Embryonic facial prominence (tissue), 1 donor: ENCODE measurements around the gene KCNJ10.

Experiments used
- DNase-seq: peaks from one replicate; pipeline ENCODE4 v3.0.0-alpha.2; 2016; ENCODE audit errors: extremely low spot score

KCNJ10 gene

GRCh38 chr1:159991513-159991912 lies 78.4 kb downstream of the KCNJ10 start:
- DNase-seq, result no peak

DNA sequence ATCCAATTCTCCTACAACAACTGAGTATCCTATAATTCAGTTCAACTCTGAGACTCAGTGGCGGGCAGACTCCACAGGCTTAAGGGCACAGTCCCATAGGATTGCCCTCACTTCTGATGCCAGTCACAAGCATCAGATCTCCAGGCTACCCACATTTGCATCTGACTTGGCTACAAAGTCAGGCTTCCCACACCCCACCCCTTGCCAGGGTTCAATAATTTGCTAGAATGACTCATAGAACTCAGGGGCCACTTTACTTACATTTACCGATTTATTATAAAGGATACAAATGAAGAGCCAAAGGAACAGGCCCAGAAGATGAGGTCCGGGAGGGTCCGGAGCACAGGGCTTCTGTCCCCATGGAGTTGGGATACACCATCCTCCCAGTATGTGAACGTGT lies 80.0 kb downstream of the KCNJ10 start:
- no peak for DNase-seq

- DNase-seq, result no peak
Observed at GRCh38 chr1:159989581-159989980, 80.4 kb downstream of the KCNJ10 start.

DNA sequence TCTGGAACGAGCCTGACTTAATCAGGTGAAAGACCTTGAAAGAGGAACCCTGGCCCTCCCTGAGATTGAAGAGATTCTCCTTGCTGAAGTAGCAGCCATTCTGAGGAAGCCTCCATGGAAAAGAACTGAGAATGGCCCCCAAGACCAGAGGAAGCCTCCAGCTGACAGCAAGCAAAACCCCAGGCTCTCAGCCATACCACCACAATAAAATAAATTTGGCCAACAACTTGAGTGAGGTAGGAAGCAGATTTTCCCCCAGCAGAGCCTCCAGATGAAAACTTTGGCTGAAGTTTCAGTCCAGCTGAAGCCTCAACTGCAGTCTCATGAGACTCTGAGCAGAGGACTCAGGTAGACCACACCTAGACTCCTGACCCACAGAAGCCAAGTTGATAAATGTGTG lies 82.0 kb downstream of the KCNJ10 start:
- DNase-seq, result no peak

DNA sequence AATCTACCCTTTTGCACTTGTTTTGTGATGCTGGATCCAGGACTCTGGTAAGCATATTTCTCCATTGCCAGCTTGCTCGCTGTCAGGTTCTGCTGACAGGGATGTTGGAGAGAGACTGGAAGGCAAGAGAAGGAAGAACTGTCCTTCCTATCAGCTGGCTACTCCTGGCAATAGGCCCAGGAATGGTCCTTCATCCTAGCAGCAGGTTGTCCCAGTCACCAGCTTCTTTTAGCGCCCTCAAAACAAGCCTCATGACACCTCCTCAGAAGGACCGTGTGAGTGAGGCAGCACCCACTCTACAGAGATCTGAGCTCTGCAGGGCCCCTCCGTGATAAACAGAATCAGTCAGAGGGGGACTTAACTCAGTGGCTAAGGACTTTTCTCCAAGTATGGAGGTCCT lies 82.8 kb downstream of the KCNJ10 start:
- DNase-seq, result no peak

GRCh38 chr1:159986531-159986930 lies 83.4 kb downstream of the KCNJ10 start:
- no peak for DNase-seq

DNA sequence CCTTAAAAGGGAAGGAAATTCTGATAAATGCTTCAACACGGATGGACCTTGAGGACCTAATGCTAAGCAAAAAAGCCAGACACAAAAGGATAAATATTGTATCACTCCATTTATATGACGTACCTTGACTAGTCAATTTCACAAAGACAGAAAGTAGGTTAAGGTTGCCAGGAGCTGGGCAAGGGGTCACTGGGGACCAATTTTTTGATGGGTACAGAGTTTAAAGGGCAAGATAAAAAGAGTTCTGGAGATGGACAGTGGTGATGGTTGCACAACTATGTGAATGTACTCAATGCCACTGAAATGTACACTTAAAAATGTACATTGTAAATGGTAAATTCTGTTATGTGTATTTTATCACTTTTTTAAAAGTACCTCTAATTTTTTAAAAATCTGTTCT lies 83.9 kb downstream of the KCNJ10 start:
- DNase-seq, result no peak

- no peak for DNase-seq
Observed at GRCh38 chr1:159985473-159985872, 84.5 kb downstream of the KCNJ10 start.

GRCh38 chr1:159983681-159984080 lies 86.3 kb downstream of the KCNJ10 start:
- DNase-seq, result no peak

DNA sequence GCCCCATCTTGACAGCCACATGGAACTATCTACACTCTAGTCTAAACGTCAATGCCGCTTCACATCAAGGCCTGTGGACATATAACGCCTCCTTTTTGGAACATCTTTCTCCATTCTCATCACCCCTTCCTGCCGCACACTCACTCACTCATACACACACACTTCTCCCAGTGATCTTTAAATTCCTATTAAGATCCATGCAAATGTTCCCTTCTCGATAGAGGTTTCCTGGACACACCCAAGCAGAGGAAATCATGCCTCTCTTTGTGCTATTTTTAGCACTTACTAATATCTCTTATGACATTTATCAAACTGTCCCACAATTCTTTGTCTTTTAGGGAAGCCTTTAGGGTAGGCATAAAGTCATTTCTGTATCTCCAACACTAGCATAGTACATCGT lies 87.7 kb downstream of the KCNJ10 start:
- no peak for DNase-seq

DNA sequence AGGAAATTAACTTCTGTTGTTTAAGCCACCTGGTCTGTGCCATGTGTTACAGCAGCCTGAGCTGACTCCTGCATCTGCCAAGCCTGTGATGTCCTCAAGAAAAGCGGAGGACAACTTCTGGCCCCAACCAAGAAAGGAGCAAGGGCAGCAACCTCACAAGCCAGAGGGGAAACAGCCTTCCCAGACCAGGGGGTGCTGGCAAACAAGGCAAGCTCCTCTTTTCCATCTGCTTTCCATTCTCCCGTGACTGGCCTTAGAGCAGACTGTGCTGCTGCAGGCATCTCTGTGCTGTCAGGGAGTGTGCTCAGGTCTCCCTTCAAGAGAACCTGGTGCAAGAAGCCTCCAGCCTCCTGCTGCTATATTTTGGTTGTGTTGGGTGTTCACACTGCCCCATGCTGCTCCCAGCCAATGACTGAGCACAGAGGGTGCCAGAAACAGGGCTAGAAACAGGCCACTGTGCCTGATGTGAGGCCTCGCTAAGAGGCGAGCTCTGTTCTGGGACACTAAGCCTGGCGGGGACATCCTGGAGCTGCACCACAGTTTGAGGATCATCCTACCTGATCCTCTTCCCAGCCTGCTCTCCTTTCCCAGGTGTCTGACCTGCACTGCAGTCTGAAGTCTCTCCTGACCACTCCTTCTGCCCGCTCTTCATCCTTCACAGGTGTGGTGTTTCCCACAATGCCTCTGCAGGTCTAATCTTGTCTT lies 88.5 kb downstream of the KCNJ10 start:
- DNase-seq, result no peak

GRCh38 chr1:159980786-159981185 lies 89.2 kb downstream of the KCNJ10 start:
- DNase-seq, result no peak

GRCh38 chr1:159980076-159980475 lies 89.9 kb downstream of the KCNJ10 start:
- no peak for DNase-seq

- no peak for DNase-seq
Observed at GRCh38 chr1:159979257-159979656, 90.7 kb downstream of the KCNJ10 start.

DNA sequence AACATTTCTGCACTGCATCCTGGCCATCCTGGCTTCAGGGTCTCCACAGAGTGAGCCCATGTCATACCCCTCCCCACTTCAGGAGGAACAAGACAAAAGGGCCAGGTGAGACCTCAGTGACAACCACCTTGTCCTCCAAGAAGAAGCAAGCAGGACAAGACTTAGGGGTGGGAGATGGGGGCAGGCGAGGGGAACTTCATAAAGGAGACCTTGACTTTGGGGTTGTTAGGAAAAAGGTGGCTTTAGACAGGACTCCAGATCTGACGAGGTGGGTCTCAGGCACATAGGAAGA lies 91.9 kb downstream of the KCNJ10 start:
- no peak for DNase-seq

- no peak for DNase-seq
Observed at GRCh38 chr1:159977364-159978106, 92.4 kb downstream of the KCNJ10 start.

GRCh38 chr1:159974350-159974965 lies 95.5 kb downstream of the KCNJ10 start:
- no peak for DNase-seq

DNA sequence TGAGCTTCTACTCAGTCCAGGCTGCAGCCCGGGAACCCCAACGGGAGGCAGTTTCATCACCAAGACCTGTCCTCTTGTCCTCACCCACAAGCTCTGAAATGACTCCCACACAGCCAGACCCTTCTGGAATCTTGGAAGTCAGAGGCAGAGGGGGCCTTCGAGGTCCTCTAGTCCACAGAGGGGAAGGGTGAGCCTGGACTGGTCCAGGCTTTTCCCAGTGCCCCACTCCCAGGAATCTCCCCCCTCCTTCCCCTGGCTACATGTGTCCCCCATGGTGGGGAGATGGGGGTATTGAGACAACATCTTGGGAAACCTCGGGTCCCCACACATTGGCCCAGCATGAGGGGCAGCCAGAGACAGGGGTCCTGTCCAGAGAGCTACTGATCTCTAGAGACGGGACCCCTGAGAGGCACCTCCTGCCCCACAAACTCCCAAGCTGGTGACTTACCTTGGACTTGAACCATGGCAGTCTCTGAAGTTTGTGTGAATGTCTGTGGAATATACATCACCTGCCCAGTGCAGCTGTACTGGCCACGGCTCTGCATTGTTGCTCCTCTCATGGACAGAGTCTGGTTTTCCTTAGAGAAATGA lies 96.5 kb downstream of the KCNJ10 start:
- DNase-seq, result no peak

DNA sequence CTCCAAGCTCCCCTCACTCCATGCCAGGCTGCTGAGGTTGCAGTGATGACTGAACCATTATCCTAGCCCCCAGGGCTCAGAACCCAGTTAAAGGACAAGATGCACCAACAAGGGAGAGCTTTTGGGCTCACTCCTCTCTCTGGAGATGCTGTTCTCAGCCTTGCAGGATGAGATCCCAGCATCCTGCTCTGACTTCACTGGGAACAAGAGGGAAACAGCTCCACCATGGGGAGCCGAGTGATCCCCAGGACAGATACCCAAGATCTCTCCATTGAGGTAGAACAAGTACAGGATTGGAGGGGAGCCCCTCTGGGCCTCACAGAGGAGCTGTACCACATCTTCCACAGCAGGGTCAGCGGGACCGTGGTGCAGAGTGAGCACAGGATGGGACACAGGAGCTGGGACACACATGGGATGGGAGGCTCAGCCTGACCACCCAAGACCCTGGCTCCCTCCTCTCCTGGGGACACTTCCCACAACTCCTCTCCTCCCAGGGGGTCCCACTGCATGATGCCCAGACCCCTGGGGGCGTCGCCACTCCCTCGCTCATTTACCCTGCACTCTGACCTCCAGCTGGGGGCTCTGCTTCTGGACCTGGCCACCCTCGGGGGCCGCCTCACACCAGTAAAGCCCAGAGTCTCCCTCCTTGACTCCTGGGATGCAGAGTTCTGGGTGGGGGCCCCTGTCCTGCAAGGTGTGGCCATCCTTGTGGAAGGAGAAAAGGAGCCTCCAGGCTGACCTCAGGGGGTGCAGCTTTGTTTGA lies 97.3 kb downstream of the KCNJ10 start:
- no peak for DNase-seq

DNA sequence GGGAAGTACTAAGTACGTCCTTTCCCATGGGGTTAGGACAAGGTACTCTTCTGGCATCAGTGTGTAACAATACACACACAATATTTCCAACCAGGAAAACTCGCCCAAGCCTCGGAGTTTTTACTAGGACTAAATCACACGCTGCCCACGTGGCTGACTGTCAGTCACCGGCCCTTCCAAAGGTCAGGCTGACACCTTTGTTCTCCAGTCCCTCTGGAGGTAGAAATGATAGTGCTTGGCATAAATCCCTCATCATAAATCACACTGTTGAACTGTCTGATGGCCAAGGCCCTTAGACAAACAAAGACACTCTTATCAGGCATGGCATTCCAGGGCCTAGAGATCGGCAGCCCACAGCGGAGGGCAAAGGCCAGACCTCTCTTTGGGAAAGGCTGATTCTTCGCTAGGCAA lies 99.0 kb downstream of the KCNJ10 start:
- DNase-seq, result no peak

DNA sequence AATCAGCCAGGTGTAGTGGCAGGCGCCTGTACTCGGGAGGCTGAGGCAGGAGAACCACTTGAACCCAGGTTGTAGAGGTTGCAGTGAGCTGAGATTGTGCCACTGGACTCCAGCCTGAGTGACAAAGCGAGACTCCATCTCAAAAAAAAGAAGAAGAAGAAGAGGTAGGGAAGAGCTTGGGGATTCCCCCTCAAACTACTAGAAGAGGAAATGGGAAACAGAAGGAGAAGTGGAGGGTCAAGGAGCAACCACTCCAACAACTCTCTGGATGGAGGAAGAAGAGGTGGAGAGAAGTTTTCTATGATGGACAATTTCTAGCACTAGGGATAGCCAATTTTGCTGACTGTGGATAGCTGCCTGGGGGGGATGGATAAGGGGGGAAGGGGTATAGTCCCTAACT lies 101.1 kb downstream of the KCNJ10 start:
- DNase-seq, result no peak

- no peak for DNase-seq
Observed at GRCh38 chr1:159965263-159965662, 104.7 kb downstream of the KCNJ10 start.
